Ascending aorta (tissue), 2 donors: ENCODE measurements around the gene ZNF423. TPM values are rescaled to one million over a fixed set of nuclear protein-coding genes. Genes with fewer than 3 reads are reported as not detected.

Experiments
- DNase-seq, 2 donors: peaks; one replicate each; pipeline ENCODE4 v3.0.0-alpha.2; 2019; ENCODE audit warnings: low spot score in 2 of 2
- H3K27ac ChIP-seq, 2 donors: fragments of 200-600 bp; sonication (generic); one replicate each; pipeline ENCODE4 v1.5.1; 2016 to 2017; ENCODE audit warnings: mild to moderate bottlenecking in 1 of 2
- H3K27me3 ChIP-seq: fragments of 200-600 bp; sonication (generic); one replicate; pipeline ENCODE4 v1.5.1; 2017
- H3K36me3 ChIP-seq, 2 donors: fragments of 200-600 bp; sonication (generic); one replicate each; pipeline ENCODE4 v1.5.1; 2016
- H3K4me1 ChIP-seq, 2 donors: fragments of 200-600 bp; sonication (generic); one replicate each; pipeline ENCODE4 v1.5.1; 2016 to 2017; ENCODE audit warnings: mild to moderate bottlenecking in 1 of 2
- H3K4me3 ChIP-seq, 2 donors: fragments of 200-600 bp; sonication (generic); one replicate each; pipeline ENCODE4 v1.5.1; 2016 to 2017; ENCODE audit warnings: mild to moderate bottlenecking in 1 of 2
- H3K9me3 ChIP-seq, 2 donors: fragments of 200-600 bp; sonication (generic); one replicate each; pipeline ENCODE4 v1.5.1; 2016
- CTCF ChIP-seq, 3 experiments: fragments of 200-600 bp in 2 of 3; fragments of 450-650 bp in 1 of 3; sonication (generic) in 2 of 3; IDR thresholded peaks; one replicate each; pipeline ENCODE4 v1.5.1; 2016 to 2019; ENCODE audit warnings: antibody characterized with exemption in 3 of 3, mild to moderate bottlenecking in 1 of 3, moderate library complexity in 1 of 3
- intact Hi-C: fragments of 100-400 bp; cut with DNase I; formaldehyde crosslinking; loops from one replicate; pipeline ENCODE4 v1.15.1; 2023
- total RNA-seq: library from RNA; depleted of rRNA; stranded (reverse); fragments of >200 nt; gene quantifications from one replicate; pipeline ENCODE4 v1.1.0, GENCODE V29; 2016

Gene ZNF423
- total RNA-seq, 1 donor from 2014 or later: 42.9 TPM

GRCh38 chr16:49439676-49440075, 416.2 kb downstream of the ZNF423 start:
- H3K27ac ChIP-seq: no peak overlapping the region
- peaks cover 0 to 5% of the 10 kb centered on the region in 2 donors for H3K4me1 ChIP-seq
- no peak for DNase-seq
- H3K27me3 ChIP-seq: no peaks in the 10 kb centered on the region
- H3K4me3 ChIP-seq: no peak overlapping the region
- no peaks in the 10 kb centered on the region for H3K36me3 ChIP-seq
- H3K9me3 ChIP-seq: no peaks in the 10 kb centered on the region
- intact Hi-C loops: no loop called here
- no peak for TF ChIP-seq CTCF (IDR thresholded peaks at IDR 0.05)

GRCh38 chr16:49439050-49439449, 416.9 kb downstream of the ZNF423 start:
- peaks cover 0 to 5% of the 10 kb centered on the region in 2 donors for H3K4me1 ChIP-seq

More at GRCh38 chr16:49439050-49439449, 416.9 kb downstream of the ZNF423 start:
- TF ChIP-seq CTCF (IDR thresholded peaks at IDR 0.05): no peak
- Histone ChIP-seq H3K4me3 (no peak overlapping the region), H3K27me3 (no peaks in the 10 kb centered on the region), H3K36me3 (no peaks in the 10 kb centered on the region), H3K9me3 (no peaks in the 10 kb centered on the region), H3K27ac (no peak overlapping the region)
- no peak for DNase-seq
- intact Hi-C loops: no loop called here

Other genes starting within 250 kb of the ZNF423 start
- 5.9 TPM for gene CNEP1R1, start 169.1 kb upstream of the ZNF423 start, total RNA-seq
- 10.4 TPM for gene HEATR3, start 209.9 kb upstream of the ZNF423 start, total RNA-seq